Activated CD4-positive, alpha-beta memory T cell treated with anti-CD3 and anti-CD28 coated beads for 36 hours (primary cell): ENCODE results near the gene ZNF45. TPM values are rescaled to one million over a fixed set of nuclear protein-coding genes. Genes with fewer than 3 reads are reported as not detected.
"Not testable (repeated sequence)": the region's sequence is repeated elsewhere in the genome, so short reads cannot be mapped to it uniquely, and the experiment has no call there.

Source experiments
- CTCF ChIA-PET: fragments of 350-600 bp; sonication (Branson Sonifier 250); formaldehyde crosslinking; loops from one replicate; lab custom pipeline; 2021; ENCODE audit warnings: antibody characterized with exemption, inconsistent platforms; lab: Charles Lee
- POLR2A ChIA-PET: fragments of 350-600 bp; sonication (Branson Sonifier 250); formaldehyde crosslinking; loops from one replicate; lab custom pipeline; 2021; ENCODE audit warnings: antibody characterized with exemption; lab: Charles Lee
- DNase-seq: peaks from one replicate; pipeline ENCODE4 v3.0.0-alpha.2; 2020
- H3K27ac Mint-ChIP-seq: one replicate; pipeline ENCODE4 v1.8.0; 2021; ENCODE audit warnings: mixed read lengths
- H3K27me3 Mint-ChIP-seq: one replicate; pipeline ENCODE4 v1.8.0; 2021; ENCODE audit warnings: mixed read lengths
- H3K36me3 Mint-ChIP-seq: one replicate; pipeline ENCODE4 v1.8.0; 2021; ENCODE audit warnings: mixed read lengths
- H3K4me1 Mint-ChIP-seq: one replicate; pipeline ENCODE4 v1.8.0; 2021; ENCODE audit warnings: low read depth, mixed read lengths
- H3K4me3 Mint-ChIP-seq: one replicate; pipeline ENCODE4 v1.8.0; 2021; ENCODE audit warnings: mild to moderate bottlenecking, mixed read lengths
- H3K9me3 Mint-ChIP-seq: one replicate; pipeline ENCODE4 v1.8.0; 2021; ENCODE audit warnings: mixed read lengths
- intact Hi-C: fragments of 100-400 bp; cut with micrococcal nuclease; formaldehyde crosslinking; loops from one replicate; pipeline ENCODE4 v1.15.1; 2023
- total RNA-seq, 2 experiments: library from RNA; stranded (reverse); gene quantifications; one replicate each; pipeline ENCODE4 v1.2.3, GENCODE V29; 2021

The ZNF45 gene
- total RNA-seq, 2 experiments from 2014 or later: 7.7 to 9.6 TPM

DNA sequence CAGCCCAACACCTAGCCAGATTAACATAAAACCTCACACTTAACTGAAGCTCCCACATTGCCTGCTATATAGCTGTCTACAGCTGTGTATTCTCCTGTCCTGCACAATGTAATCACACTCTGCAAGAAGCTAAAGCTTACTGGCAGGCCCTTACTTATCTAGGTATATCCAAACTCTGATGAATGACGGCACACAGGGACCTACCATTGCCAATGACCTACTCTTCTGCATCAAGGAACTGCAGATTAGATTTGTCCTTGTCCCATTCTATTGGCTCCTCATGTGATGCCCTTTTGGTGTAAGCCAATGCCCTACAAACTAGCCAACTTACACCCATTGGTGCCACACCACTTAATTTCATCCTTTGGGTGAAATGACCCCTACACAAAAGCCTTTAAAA, 26.4 kb downstream of the ZNF45 start:
- POLR2A ChIA-PET: no interaction called here
- H3K27ac Mint-ChIP-seq: no peak overlapping the region
- no peak for DNase-seq
- H3K4me1 Mint-ChIP-seq: no peaks in the 10 kb centered on the region
- intact Hi-C loops: no loop called here
- peaks cover 31% of the 10 kb centered on the region for H3K36me3 Mint-ChIP-seq
- no peak overlapping the region for H3K4me3 Mint-ChIP-seq
- peaks cover 84% of the 10 kb centered on the region for H3K9me3 Mint-ChIP-seq
- CTCF ChIA-PET: no interaction called here
- no peaks in the 10 kb centered on the region for H3K27me3 Mint-ChIP-seq

DNA sequence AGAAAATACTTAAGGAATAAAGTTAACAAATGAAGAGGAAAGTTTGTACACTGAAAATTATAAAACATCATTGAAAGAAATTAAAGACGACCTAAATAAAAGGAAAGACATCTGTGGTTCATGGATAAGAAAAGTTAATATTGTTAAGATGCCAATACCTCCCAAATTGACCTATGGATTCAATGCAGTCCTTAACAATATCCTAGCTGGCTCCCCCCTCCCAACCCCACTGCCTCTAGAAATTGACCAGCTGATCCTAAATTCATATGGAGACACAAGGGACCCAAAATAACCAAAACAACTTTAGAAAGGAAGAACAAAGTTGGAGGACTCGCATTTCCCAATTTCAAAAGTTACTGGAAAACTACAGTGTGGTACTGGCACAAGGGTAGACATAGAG, 28.3 kb downstream of the ZNF45 start:
- peaks cover 6% of the 10 kb centered on the region for H3K4me1 Mint-ChIP-seq
- peaks cover 32% of the 10 kb centered on the region for H3K36me3 Mint-ChIP-seq
- ChIA-PET POLR2A (no interaction called here), CTCF (no interaction called here)
- peaks cover 74% of the 10 kb centered on the region for H3K9me3 Mint-ChIP-seq
- no peak overlapping the region for H3K27ac Mint-ChIP-seq
- intact Hi-C loops: no loop called here
- H3K27me3 Mint-ChIP-seq: no peaks in the 10 kb centered on the region
- DNase-seq: no peak
- no peak overlapping the region for H3K4me3 Mint-ChIP-seq

DNA sequence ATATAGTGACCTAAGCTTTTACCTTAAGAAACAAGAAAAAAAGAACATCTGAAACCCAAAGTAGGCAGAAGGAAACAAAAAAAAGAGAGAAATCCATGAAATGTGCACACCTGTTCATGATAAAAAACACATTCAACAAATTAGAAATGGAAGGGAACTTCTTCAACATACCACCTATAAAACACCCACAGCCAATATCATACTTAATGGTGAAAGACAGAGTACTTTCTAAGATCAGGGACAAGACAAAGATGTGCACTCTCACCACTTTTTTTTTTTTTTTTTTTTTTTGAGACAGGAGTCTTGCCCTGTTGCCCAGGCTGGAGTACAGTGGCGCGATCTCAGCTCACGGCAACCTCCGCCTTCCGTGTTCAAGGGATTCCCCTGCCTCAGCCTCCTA, 29.2 kb downstream of the ZNF45 start:
- H3K9me3 Mint-ChIP-seq: peaks cover 72% of the 10 kb centered on the region
- DNase-seq: no peak
- intact Hi-C loops: no loop called here
- H3K27me3 Mint-ChIP-seq: no peaks in the 10 kb centered on the region
- peaks cover 34% of the 10 kb centered on the region for H3K36me3 Mint-ChIP-seq
- POLR2A ChIA-PET: no interaction called here
- CTCF ChIA-PET: no interaction called here
- no peak overlapping the region for H3K27ac Mint-ChIP-seq
- no peak overlapping the region for H3K4me3 Mint-ChIP-seq
- peaks cover 13% of the 10 kb centered on the region for H3K4me1 Mint-ChIP-seq

DNA sequence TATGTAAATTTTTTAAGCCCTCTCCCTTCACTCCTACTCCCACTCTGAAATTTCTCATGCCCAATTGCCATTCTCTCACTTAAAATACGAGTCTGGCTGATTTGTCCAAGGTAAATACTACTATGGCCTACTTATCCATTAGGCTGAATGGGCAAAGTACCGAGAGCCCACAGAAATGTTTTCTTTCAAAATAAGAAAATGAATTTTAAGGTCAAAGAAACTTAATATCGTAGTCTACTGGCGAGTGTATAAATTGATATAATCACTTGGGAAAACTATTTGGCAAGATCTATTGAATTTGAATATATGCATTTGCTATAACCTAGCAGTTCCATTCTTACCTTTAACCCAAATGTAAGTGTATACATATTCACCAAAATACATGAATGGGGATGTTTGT, 32.7 kb downstream of the ZNF45 start:
- peak overlapping the region; percentile 80 for H3K4me3 Mint-ChIP-seq
- peaks cover 51% of the 10 kb centered on the region for H3K36me3 Mint-ChIP-seq
- POLR2A ChIA-PET: no interaction called here
- H3K27ac Mint-ChIP-seq: no peak overlapping the region
- intact Hi-C loops: no loop called here
- H3K9me3 Mint-ChIP-seq: peaks cover 66% of the 10 kb centered on the region
- no peaks in the 10 kb centered on the region for H3K27me3 Mint-ChIP-seq
- H3K4me1 Mint-ChIP-seq: peaks cover 13% of the 10 kb centered on the region
- CTCF ChIA-PET: no interaction called here
- DNase-seq: no peak

- Mint-ChIP-seq H3K4me3 (peak overlapping the region; percentile 80), H3K36me3 (peaks cover 53% of the 10 kb centered on the region), H3K27ac (peak overlapping the region; percentile 53), H3K27me3 (no peaks in the 10 kb centered on the region), H3K9me3 (peaks cover 61% of the 10 kb centered on the region), H3K4me1 (peaks cover 13% of the 10 kb centered on the region)
- intact Hi-C loops: loop anchor here (1.0 kb wide), 1 partner anchor 74 kb away; the partner anchor contains the start of gene ZNF283
- ChIA-PET POLR2A (no interaction called here), CTCF (no interaction called here)
- DNase-seq: peak; percentile 75
Observed at GRCh38 chr19:43901395-43902390, 33.4 kb downstream of the ZNF45 start.

DNA sequence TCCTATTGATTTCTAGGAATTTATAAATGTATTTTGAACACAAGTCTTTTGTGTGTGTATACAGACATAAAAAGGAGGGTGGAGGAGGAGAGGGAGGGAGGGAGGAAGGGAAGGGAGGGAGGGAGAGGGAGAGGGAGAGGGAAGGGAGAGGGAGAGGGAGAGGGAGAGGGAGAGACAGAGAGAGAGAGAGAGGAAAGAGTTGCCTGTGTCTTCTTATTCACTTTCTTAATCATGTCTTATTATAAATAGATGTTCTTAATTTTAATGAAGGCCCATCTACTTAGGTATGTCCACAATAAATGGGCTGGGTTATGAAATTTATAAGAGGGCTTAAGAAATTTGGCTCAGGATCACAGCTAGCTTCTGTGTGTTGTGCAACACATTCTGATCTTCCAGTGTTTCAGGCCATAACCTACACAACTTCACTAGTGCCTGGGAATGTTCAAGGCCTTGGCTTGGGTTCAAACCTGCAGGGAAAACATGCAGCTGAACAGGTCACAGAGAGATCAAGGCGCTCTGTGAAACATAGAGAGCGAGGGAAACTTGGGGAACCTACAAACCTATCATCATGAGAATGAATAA, 39.3 kb downstream of the ZNF45 start:
- Mint-ChIP-seq H3K4me3 (no peak overlapping the region), H3K9me3 (peaks cover 60% of the 10 kb centered on the region), H3K27ac (no peak overlapping the region), H3K27me3 (no peaks in the 10 kb centered on the region), H3K36me3 (peaks cover 34% of the 10 kb centered on the region), H3K4me1 (no peaks in the 10 kb centered on the region)
- intact Hi-C loops: no loop called here
- no peak for DNase-seq
- CTCF ChIA-PET: no interaction called here
- POLR2A ChIA-PET: no interaction called here

DNA sequence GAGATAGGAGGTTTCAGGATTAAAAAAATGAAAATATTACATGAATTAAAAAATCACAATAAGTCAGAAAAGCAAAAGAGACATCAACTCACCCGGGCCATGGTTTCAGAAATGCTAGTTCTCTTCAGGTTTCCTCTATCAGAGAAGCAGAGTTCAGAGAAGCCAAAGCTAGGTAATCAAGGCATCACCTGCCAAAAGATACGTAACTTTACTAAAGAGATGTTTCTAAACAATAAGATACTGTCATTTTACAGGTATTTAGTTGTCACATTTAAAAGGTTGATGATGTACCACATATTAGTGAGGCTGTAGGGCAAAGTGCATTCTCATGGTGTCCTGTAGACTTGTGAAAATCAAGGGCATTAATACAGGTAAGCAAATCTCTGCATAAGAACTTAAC, 51.2 kb downstream of the ZNF45 start, which contains the start of gene ZNF404:
Gene ZNF404, minus strand, starts transcription at position 101 of the 400 bp plus-strand sequence.
- peaks cover 35% of the 10 kb centered on the region for H3K36me3 Mint-ChIP-seq
- no peaks in the 10 kb centered on the region for H3K4me1 Mint-ChIP-seq
- peaks cover 80% of the 10 kb centered on the region for H3K9me3 Mint-ChIP-seq
- no peak for DNase-seq
- no peaks in the 10 kb centered on the region for H3K27me3 Mint-ChIP-seq
- ChIA-PET CTCF (no interaction called here), POLR2A (no interaction called here)
- intact Hi-C loops: no loop called here
- H3K4me3 Mint-ChIP-seq: no peak within 1 kb of the TSS
- H3K27ac Mint-ChIP-seq: no peak within 1 kb of the TSS

GRCh38 chr19:43880483-43880882, 54.6 kb downstream of the ZNF45 start:
- intact Hi-C loops: no loop called here
- Mint-ChIP-seq H3K9me3 (peaks cover 72% of the 10 kb centered on the region), H3K4me3 (no peak overlapping the region), H3K4me1 (no peaks in the 10 kb centered on the region), H3K36me3 (peaks cover 42% of the 10 kb centered on the region), H3K27ac (no peak overlapping the region), H3K27me3 (no peaks in the 10 kb centered on the region)
- ChIA-PET POLR2A (no interaction called here), CTCF (no interaction called here)
- DNase-seq: no peak

DNA sequence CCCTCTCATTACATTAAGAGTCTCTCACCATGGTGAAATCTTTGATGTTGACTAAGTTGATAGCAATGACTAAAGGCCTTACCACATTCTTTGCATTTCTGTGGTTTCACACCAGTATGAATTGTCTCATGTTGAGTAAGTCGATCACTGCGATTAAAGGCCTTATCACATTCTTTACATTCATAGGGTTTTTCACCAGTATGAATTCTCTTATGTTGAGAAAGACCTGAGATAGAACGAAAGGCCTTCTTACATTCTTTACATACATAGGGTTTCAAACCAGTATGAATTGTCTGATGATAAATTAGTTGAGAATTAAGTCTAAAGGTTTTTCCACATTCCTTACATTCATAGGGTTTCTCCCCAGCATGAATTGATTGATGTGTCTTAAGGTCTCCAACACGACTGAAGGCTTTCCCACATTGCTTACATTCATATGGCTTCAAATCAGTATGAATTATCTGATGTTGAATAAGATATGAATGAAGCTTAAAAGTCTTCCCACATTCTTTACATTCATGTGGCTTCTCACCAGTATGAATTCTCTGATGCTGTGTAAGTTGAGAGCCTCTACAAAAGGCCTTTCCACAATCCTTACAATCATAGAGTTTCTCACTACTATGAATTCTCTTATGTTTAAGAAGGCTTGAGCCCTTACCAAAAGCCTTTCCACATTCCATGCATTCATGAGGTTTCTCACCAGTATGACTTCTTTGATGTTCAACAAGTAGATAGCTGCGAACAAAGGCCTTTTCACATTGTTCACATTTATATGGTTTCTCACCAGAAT, 62.3 kb downstream of the ZNF45 start:
- no peak for DNase-seq
- ChIA-PET CTCF (no interaction called here), POLR2A (no interaction called here)
- Mint-ChIP-seq H3K9me3 (peaks cover 67% of the 10 kb centered on the region), H3K36me3 (peaks cover 39% of the 10 kb centered on the region), H3K27ac (no peak overlapping the region), H3K27me3 (no peaks in the 10 kb centered on the region), H3K4me1 (no peaks in the 10 kb centered on the region), H3K4me3 (no peak overlapping the region)
- intact Hi-C loops: no loop called here

DNA sequence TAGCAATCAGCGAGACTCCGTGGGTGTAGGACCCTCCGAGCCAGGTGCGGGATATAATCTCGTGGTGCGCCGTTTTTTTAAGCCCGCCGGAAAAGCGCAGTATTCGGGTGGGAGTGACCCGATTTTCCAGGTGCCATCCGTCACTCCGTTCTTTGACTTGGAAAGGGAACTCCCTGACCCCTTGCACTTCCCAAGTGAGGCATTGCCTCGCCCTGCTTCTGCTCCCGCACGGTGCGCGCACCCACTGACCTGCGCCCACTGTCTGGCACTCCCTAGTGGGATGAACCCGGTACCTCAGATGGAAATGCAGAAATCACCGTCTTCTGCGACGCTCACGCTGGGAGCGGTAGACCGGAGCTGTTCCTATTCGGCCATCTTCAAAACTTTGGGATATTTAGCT, 68.2 kb downstream of the ZNF45 start:
- Mint-ChIP-seq H3K36me3 (peaks cover 12% of the 10 kb centered on the region), H3K9me3 (peaks cover 48% of the 10 kb centered on the region)
- intact Hi-C loops, H3K27me3 Mint-ChIP-seq, H3K27ac Mint-ChIP-seq, H3K4me3 Mint-ChIP-seq, H3K4me1 Mint-ChIP-seq, DNase-seq, POLR2A ChIA-PET: not testable (repeated sequence)
- CTCF ChIA-PET: interaction anchor here (0.6 kb wide), 1 partner anchor 56 kb away, joined by 4 read pairs; no protein-coding TSS in a partner anchor
